Daoy (cell line): Measurements from ENCODE around the gene VMP1. TPM values are rescaled to one million over a fixed set of nuclear protein-coding genes. Genes with fewer than 3 reads are reported as not detected.

ENCODE experiments used
- DNase-seq: peaks from one replicate; pipeline ENCODE4 v3.0.0-alpha.2; 2015; ENCODE audit warnings: low read depth
- total RNA-seq: library from RNA; depleted of rRNA; stranded (reverse); fragments of >200 nt; shearing (Covaris generic); gene quantifications from 2 replicates; pipeline ENCODE4 v1.2.3, GENCODE V29; 2014; rRNA removed

VMP1 gene
- total RNA-seq, result 172 and 212 TPM in 2 replicates

DNA sequence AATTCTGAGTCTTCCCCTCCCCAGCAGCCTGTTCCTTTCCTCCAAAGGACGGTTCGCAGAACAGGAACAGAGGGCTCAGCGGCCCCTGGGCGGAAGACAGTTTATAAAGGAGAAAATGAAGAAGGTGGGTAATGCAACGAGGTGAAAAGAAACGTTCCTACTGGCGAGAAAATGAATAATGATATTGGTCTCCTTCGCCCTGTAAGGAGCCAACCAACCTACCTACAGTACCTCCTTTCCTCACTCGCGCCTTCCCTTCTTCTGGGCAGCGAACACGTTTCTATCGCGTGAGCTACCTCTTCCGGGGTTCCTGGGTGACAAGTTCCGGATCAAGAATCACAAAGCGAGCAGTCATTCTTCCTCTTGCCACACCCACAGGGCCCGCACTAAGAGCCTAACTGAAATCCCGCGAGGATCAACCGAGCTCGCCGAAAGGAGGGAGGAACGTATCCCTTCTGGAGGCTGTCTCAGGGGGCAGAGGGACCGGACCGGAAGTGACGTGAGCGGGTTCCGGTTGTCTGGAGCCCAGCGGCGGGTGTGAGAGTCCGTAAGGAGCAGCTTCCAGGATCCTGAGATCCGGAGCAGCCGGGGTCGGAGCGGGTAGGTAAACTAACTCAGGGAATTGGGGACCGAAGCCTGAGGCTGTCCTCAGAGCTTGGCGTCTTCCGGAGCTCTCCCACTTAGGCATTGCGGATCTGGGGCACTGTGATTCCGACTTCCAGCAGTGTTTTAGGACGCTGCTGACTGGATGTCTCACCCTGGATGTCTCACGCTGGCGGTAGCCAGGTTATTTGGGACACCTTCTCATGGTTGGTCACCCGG, at the start of gene VMP1, which contains the start of gene PTRH2:
Gene VMP1, plus strand, starts transcription at position 506 of the 822 bp plus-strand sequence. CDS start 23,793 bp downstream, outside the sequence.
Gene PTRH2, minus strand, starts transcription at position 282 of the 822 bp plus-strand sequence. CDS start 9,452 bp downstream, outside the sequence.
- peak; percentile 98 for DNase-seq

DNA sequence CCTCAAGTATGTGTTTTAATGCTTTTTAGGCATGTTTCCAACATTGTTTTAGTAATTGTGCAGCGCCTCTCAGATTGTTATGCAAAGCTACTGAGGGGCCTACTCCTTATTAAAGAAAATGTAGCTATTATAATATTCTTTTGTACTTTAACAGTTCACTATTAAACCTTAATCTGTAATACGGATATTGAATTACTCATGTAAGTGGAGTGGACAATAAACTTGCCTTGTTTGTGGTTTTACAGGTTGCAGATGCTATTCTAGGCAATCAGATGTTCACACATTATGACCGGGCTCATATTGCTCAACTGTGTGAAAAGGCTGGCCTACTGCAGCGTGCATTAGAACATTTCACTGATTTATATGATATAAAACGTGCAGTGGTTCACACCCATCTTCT, 41.2 kb upstream of the VMP1 start:
- no peak for DNase-seq

DNA sequence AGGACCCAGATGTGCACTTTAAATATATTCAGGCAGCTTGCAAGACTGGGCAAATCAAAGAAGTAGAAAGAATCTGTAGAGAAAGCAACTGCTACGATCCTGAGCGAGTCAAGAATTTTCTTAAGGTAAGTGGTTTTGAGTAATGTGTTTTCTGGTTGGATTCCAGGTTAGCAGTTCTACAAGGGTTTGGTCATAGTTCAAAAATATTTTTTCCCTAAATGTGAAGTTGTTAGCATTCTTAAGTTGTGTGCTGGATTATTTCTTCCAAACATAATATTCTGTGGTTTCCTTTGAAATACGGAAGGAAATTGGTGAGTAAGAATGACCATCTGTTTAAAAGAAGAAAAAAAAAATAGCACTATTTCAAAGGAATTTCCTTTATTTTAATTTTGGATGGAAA, 38.6 kb upstream of the VMP1 start:
- peak; percentile 51 for DNase-seq

DNA sequence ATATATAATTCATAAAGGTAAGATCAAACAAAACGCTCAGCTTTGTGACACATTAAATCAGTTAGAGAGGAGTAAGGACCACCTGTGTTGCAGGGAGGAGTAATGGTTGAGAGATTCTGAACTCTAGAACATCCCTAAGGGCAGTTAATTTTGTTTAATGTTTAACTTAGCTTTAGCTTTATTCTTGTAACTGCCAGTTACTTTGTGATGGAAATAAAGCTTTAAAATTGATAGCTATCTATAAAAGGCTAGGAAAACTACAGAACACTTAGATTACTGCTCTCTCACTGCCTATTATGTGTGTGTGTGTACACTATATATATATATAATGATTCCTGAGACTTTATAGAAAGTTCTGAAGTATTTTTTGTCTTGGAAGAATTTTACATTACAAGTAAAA, 38.0 kb upstream of the VMP1 start:
- no peak for DNase-seq

DNA sequence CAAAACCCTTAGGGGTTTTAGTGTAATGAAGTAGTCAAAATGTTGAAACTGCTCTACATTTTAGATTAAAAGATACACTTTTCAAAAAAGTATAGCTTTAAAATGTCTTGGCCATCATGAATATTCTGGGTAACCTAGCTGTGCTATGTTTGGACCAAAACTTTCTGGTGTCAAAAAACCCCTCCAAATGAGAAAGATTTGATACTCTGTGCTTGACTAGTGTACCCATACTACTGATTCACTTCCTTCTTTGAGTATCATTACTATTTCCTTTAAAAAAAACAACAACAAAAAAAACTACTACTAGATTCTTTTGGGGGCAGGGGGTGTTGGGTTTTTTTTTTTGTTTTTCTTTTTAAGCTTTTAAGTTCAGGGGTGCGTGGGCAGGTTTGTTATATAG, 37.5 kb upstream of the VMP1 start:
- DNase-seq, result no peak

DNA sequence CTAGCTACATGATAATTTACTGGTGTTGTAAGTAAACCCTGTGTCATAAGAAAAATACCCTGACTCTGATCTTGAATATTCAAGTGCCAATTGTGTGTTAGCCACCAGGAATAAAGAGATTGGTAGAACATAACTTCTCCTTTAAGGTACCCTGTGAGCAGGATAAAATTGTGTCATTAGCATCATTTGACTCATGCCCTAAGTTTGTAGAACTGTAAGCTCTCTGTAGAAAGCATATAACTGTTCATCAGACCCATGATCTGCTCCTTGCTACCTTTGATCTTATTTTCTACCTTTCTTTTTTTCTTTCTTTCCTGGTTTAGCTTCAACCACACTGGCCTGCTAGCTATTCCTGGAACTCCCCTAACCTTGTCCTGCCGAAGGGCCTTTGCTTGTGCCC, 36.1 kb upstream of the VMP1 start:
- DNase-seq, result no peak

DNA sequence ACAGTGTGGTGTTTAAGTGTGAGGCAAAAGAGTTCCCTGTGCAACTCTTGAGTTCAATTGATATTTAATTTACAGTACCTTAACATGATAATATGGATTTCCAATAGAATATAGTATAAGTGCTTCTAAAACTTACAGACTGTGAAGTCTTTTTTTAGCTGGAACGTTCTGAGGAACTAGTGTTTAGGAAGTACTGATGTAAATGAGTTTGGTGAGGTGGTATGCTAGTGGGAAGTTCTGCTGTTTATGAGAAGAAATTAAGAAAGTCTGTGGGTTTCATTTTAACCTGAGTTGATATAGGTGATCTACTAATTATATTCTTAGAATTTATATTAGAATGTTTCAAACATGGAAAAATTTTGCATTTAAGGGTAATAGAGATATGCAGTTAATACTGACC, 32.2 kb upstream of the VMP1 start:
- no peak for DNase-seq

DNA sequence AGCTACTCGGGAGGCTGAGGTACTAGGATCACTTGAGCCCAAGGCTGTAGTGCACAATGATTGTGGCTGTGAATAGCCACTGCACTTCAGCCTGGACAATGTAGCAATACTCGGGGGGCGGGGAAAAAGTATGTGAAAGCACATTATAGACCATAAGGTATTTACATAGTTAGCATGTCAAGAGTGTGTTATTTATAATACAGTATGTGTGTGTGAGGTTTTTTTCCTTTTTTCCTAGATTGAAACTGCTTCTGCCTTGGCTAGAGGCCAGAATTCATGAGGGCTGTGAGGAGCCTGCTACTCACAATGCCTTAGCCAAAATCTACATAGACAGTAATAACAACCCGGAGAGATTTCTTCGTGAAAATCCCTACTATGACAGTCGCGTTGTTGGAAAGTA, 30.7 kb upstream of the VMP1 start:
- DNase-seq, result no peak

DNA sequence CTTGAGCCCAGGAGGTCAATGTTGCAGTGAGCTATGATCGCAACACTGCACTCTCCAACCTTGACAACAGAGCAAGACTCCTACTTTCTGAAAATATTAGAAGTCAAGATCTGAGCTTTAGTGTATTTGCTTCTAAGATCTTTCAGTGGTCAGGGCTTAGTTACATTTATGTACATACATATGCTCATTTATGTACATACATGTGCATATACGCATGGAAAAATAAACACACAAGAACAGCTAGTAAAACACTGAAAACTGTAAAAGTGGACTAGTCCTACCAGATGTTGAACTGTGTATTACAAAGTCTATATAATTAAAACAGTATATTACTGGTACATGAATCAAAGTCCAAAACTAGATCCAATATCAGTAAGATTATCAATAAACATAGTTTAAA, 28.5 kb upstream of the VMP1 start:
- no peak for DNase-seq

DNA sequence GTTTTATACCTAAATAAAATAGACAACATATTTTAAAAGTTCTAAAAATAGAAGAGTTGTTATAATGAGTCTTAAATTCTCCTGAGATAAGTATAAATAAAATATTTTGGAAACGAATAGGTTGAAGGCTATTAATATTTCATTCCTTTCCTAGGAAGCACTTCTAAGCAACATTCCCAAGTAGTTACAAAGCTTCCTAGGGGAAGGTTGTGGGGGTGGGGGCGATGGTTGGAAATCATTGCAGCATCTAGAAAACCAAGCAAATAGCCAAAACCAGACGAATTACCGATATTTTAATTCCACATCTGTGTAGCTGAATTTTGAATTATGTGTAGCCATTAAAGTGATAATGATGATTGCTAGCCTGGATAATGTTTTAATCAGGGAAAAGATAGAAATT, 27.1 kb upstream of the VMP1 start:
- no peak for DNase-seq

DNA sequence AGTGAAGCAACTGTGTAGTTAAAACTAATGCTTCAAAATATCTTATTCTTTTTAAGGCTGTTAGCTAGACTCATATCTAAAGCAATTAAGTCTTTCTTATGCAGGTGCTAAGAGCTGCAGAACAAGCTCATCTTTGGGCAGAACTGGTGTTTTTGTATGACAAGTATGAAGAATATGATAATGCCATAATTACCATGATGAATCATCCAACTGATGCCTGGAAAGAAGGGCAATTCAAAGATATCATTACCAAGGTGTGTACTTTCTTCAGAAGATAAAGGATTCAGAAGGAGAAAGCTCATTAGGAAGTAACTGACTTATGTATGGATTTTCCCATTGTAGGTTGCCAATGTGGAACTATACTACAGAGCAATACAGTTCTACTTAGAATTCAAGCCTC, 24.2 kb upstream of the VMP1 start:
- no peak for DNase-seq

DNA sequence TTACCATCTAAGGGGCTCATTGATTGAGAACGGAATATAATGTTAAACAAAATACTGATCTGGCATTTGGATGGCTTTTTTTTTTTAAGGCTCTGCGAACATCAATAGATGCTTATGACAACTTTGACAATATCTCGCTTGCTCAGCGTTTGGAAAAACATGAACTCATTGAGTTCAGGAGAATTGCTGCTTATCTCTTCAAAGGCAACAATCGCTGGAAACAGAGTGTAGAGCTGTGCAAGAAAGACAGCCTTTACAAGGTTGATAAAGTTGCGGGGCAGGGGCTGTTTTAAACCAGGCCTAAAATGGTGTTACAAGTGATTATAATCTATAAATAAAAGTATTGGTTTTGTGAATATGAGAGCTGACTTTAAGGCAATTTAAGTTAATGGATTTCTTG, 22.5 kb upstream of the VMP1 start:
- no peak for DNase-seq

DNA sequence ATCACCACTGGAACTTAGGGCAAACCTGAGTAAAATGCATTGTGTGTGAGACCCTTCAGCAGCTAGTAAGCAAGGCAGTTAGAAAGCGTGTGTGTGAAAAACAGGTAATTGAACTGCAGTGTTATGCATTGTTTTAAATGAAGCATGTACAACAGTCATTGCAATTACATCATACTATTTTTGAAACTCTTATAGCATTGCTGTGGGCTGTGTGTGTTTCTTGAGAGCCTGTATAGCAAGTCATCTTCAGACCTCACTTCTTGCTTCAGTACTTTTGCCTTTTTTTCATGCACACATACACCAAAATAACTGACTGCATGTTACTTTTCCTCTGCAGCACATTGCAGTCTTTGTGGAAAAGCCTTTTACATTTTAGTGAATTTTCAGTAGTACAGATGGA, 19.4 kb upstream of the VMP1 start:
- no peak for DNase-seq

DNA sequence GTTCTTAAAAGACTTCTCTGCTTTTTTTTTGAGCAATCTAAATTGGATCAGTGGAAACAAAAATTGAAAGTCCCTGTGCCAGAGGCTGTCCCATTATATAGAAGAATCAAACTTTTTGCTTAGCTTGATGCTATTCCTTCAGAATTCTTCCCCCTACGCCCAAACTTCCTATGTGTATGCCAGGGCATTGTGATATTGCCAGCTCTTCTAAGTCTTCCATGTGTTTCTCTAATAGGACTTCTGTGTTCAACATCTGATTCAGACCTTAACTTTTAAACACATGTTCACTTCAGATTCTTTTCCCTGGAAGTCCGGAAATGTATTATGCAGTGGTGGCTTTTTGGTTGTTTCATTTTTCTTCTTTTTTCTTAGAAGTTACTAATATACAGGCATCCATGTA, 19.0 kb upstream of the VMP1 start:
- DNase-seq, result no peak

DNA sequence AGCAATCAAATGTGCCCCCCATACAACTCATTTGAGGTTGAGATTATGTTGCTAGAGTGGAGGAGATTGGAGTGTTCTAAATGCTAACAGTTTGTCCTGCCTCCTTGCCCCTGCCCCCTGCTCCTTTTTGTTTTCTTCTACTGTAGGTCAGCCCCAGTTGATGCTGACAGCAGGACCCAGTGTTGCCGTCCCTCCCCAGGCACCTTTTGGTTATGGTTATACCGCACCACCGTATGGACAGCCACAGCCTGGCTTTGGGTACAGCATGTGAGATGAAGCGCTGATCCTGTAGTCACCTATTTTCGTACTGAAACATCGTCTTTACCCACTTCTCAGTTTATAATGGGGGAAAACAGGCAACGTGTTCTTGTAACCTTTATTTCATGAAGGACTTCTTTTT, 13.9 kb upstream of the VMP1 start:
- DNase-seq, result no peak

DNA sequence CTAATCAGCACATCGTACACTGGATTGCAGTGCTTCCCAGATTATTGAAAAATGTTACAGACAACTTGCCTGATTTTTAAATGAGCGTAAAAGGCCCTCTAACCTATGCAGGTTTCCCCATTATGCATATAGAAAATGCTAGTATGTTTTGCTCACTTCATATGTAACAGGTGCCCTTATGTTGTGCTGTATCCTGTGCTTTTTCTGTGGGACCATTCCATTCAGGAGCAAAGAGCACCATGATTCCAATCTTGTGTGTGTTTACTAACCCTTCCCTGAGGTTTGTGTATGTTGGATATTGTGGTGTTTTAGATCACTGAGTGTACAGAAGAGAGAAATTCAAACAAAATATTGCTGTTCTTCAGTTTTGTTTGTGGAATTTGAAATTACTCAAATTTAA, 13.1 kb upstream of the VMP1 start:
- DNase-seq, result no peak

DNA sequence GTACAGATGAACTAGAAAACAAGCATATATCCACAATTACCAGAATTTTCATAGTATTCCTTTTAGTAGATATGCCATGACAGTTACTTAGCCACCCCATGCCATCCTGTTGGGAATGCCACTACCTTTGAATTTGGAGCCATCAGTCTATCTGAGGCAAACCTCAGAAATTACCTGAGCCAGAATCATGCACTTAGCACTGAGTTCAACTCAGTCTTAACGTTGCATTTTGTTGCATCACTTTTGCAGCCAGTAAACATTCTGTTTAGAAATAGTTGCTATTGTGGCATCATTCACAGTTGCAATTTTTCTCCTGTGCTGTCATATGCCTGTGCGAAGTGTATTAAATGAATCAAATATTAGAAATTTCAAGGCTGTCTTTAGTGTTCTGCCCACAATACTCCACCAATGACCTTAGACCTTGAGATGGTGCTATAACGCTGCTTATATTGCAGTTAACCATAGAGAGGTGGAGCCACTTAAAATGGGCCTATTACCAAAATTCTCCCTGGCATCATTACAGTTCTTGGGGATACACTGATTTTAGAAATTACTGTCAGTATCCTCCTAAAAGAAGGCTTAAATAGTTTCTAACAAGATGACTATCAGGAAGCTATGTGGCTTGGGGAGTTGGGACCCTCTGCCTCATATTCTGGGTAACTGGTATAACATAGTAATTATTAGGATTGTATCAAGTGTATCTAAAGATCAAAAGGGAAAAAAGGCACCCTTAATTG, 11.3 kb upstream of the VMP1 start:
- no peak for DNase-seq

DNA sequence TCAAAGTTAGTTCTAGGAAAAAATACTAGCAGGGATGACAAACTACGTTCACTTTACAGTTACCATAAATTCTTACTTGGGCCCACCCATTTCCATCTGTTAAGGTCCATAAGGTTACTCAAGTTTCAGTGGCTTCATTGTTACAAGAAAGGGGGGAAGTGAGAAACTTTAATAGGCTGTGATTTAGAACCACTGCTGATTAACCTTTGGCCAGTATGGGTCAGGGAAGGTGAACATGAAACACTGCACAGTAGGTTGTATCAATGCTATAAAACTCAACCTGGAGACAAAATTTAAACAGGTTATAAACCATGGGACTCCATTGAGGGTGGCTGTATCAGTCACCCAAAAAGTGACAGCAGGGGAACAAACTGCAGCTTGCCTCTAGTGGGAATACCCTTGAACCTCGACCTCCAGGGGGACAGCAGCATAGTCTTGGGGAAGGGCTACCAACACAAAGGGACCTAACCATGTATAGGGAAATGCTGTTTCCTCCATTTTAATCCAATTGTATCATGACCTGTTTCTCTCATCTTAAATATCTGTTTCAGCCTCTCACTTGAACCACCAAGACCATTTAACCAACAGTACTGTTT, 10.7 kb upstream of the VMP1 start:
- DNase-seq, result no peak

DNA sequence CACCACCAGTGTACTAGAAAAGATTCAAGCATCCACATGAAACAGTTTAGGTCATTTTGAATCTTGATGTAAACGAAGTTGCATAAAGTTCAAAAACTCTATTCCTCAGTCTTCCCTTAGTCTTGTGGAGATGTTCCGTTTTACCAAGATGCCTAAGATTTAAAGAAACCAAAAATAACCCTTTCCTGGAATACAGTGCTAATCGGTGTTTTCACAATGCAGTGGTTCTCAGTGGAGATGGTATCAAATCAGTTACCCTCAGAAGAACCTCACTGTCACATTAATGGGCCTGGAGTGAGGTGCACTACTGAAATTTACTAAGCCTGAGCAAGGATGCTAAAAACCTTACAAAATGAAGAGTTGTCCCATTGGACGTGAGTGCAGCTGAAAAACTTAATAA, 9.3 kb upstream of the VMP1 start:
- DNase-seq, result no peak

DNA sequence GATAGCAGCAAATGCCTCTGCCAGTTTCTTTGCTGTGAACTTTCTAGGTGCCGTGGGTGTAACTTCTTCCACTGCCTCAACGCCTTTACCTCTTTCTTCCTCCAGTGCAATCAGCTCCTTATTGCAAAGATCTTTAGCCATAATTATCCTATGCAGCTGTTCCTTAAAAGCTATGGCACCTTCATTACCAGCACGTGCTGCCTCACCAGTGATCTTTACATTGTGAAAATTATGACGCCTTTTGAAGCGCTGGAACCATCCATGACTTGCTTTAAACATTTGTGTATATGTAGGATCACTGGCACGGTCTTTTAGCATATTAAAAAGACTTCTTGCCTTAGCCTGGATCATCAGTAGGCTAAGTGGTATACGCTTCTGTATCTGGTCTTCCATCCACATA, 8.2 kb upstream of the VMP1 start:
- no peak for DNase-seq

DNA sequence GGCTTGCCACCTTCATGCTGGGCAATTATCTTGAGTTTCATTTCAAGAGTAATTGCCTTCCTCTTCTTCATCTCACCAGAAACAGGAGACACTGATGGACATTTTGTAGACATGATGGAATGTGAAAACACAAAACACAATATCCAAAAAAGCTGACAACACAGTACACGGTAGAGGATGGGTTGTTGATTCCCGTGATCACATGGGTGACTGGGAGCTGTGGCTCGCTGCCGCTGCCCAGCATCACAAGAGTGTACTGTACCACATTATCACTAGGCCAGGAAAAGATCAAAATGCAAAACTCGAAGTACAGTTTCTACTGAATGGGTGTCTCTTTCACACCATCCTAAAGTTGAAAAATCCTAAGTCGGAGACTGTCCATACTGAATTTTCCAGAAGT, 7.7 kb upstream of the VMP1 start:
- DNase-seq, result no peak

DNA sequence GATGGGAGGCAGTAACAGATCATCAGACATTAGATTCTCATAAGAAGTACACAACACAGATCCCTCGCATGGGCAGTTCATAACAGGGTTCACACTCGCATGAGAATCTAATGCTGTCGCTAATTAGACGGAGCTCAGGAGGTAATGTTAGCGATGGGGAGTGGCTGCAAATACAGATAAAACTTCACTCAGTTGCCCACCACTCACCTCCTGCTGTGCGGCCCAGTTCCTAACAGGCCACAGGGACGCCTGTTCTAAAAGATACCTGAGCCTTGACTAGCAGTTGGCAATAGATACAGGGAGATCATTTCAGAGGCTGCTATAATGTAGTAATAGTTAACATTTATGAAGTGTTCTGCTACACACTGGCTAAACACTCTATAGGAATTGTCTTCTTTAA, 5.2 kb upstream of the VMP1 start:
- DNase-seq, result no peak

DNA sequence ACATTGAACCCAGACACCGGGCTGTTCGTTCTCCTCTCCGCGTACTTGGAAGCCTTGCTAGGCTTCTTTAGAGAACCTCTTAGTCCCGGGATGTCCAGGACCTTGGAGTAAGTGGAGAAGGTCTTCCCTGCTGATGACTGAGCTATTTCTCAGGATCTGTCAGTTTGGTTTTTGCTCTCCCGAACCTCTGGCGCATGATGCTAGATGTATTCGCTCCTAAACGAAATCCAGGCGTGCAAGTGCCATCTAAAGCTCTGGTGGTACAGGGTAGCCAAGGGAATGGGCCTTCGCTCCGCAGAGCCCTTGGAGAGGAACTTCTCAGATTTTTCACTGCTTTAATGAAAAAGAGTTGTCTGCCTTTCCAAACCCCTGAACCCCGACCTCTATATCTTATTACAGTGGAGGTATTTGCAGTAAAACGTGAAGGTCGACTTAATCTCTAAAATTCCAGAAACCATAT, 547 bp downstream of the VMP1 start:
- no peak for DNase-seq
